Smooth muscle cell (in vitro differentiated cells): ENCODE results near the gene COL20A1. TPM values are rescaled to one million over a fixed set of nuclear protein-coding genes. Genes with fewer than 3 reads are reported as not detected.

Experiments
- DNase-seq: peaks from one replicate; lab custom pipeline; 2025; ENCODE audit not compliant: unreplicated experiment; lab: John Stamatoyannopoulos, UW
- H2AFZ ChIP-seq: fragments of 200-600 bp; sonication (generic); 2 replicates; pipeline ENCODE4 v1.6.0; 2016; ENCODE audit warnings: antibody characterized with exemption, low read depth, mild to moderate bottlenecking
- H3F3A ChIP-seq: fragments of 200-600 bp; sonication (generic); 2 replicates; pipeline ENCODE4 v1.6.0; 2017; ENCODE audit warnings: antibody characterized with exemption, low read depth
- H3K27ac ChIP-seq: fragments of 200-600 bp; sonication (generic); 2 replicates; pipeline ENCODE4 v1.5.1; 2016; ENCODE audit warnings: low read depth, mild to moderate bottlenecking
- H3K27me3 ChIP-seq: fragments of 200-600 bp; sonication (generic); 2 replicates; pipeline ENCODE4 v1.6.1; 2016; ENCODE audit warnings: low read depth, mild to moderate bottlenecking
- H3K36me3 ChIP-seq: fragments of 200-600 bp; sonication (generic); 2 replicates; pipeline ENCODE4 v1.5.1; 2016; ENCODE audit warnings: low read depth
- H3K4me1 ChIP-seq: fragments of 200-600 bp; sonication (generic); 2 replicates; pipeline ENCODE4 v1.5.1; 2016; ENCODE audit warnings: low read depth
- H3K4me2 ChIP-seq: fragments of 200-600 bp; sonication (generic); 2 replicates; pipeline ENCODE4 v1.6.0; 2016; ENCODE audit warnings: mild to moderate bottlenecking
- H3K4me3 ChIP-seq: fragments of 200-600 bp; sonication (generic); 2 replicates; pipeline ENCODE4 v1.5.1; 2016; ENCODE audit warnings: mild to moderate bottlenecking
- H3K79me2 ChIP-seq: fragments of 200-600 bp; sonication (generic); 2 replicates; pipeline ENCODE4 v1.6.0; 2016; ENCODE audit warnings: low read depth, mild to moderate bottlenecking
- H3K9ac ChIP-seq: fragments of 200-600 bp; sonication (generic); 2 replicates; pipeline ENCODE4 v1.6.0; 2016; ENCODE audit warnings: low read depth
- H3K9me3 ChIP-seq: fragments of 200-600 bp; sonication (generic); replicated peaks from 2 replicates; pipeline ENCODE4 v1.5.1; 2016; ENCODE audit warnings: low read depth
- H4K20me1 ChIP-seq: fragments of 200-600 bp; sonication (generic); 2 replicates; pipeline ENCODE4 v1.6.0; 2016; ENCODE audit warnings: low read depth
- CTCF ChIP-seq: fragments of 200-600 bp; sonication (generic); IDR thresholded peaks from 2 replicates; pipeline ENCODE4 v1.5.1; 2017; ENCODE audit warnings: borderline replicate concordance, mild to moderate bottlenecking, antibody characterized with exemption; ENCODE audit not compliant: insufficient read depth, poor library complexity, severe bottlenecking
- WGBS: methylation state at CpG from one replicate; pipeline ENCODE4 v1.1.7; 2016; ENCODE audit warnings: low lambda C conversion rate; 5-methylcytosine and 5-hydroxymethylcytosine counted together
- polyA plus RNA-seq: library from polyadenylated mRNA; unstranded; fragments of >200 nt; fragmentation: Nextera tagmentation; extraction: Ambion mirVana; gene quantifications from 2 replicates; pipeline ENCODE4 v1.2.1, GENCODE V29; 2016
- total RNA-seq: library from RNA; depleted of rRNA; stranded (reverse); fragments of >200 nt; gene quantifications from 2 replicates; pipeline ENCODE4 v1.2.3, GENCODE V29; 2014

Gene COL20A1
- total and polyA plus RNA-seq, 2 experiments from 2014 or later = 0.23 to 0.36 TPM

- 71% methylated on average over 16 of the region's 16 CpGs for WGBS
- H3K79me2 ChIP-seq = no peaks in the 10 kb centered on the region
- no peak overlapping the region for H3K4me3 ChIP-seq
- no peaks in the 10 kb centered on the region for H3K9me3 ChIP-seq
- no peak overlapping the region for H3K27ac ChIP-seq
- H3F3A ChIP-seq = no peaks in the 10 kb centered on the region
- no peak for TF ChIP-seq CTCF
- no peak for DNase-seq
- H3K4me2 ChIP-seq = no peak overlapping the region
- H3K9ac ChIP-seq = no peak overlapping the region
- no peaks in the 10 kb centered on the region for H3K36me3 ChIP-seq
- H3K27me3 ChIP-seq = peaks cover 49% of the 10 kb centered on the region
- no peaks in the 10 kb centered on the region for H4K20me1 ChIP-seq
- H2AFZ ChIP-seq = no peak overlapping the region
- H3K4me1 ChIP-seq = peaks cover 14% of the 10 kb centered on the region
Measured at GRCh38 chr20:63362436-63363009, 69.5 kb downstream of the COL20A1 start.

- DNase-seq = no peak
- H3K4me1 ChIP-seq = peaks cover 14% of the 10 kb centered on the region
- H3F3A ChIP-seq = no peaks in the 10 kb centered on the region
- H3K9ac ChIP-seq = no peak overlapping the region
- H3K9me3 ChIP-seq = no peaks in the 10 kb centered on the region
- H4K20me1 ChIP-seq = no peaks in the 10 kb centered on the region
- no peak overlapping the region for H3K4me2 ChIP-seq
- H3K79me2 ChIP-seq = no peaks in the 10 kb centered on the region
- TF ChIP-seq CTCF = no peak
- no peak overlapping the region for H3K27ac ChIP-seq
- no peaks in the 10 kb centered on the region for H3K36me3 ChIP-seq
- H2AFZ ChIP-seq = no peak overlapping the region
- H3K27me3 ChIP-seq = peaks cover 48% of the 10 kb centered on the region
- H3K4me3 ChIP-seq = no peak overlapping the region
- 83% methylated on average over 23 of the region's 23 CpGs for WGBS
Measured at GRCh38 chr20:63363013-63363957, 70.3 kb downstream of the COL20A1 start.

DNA sequence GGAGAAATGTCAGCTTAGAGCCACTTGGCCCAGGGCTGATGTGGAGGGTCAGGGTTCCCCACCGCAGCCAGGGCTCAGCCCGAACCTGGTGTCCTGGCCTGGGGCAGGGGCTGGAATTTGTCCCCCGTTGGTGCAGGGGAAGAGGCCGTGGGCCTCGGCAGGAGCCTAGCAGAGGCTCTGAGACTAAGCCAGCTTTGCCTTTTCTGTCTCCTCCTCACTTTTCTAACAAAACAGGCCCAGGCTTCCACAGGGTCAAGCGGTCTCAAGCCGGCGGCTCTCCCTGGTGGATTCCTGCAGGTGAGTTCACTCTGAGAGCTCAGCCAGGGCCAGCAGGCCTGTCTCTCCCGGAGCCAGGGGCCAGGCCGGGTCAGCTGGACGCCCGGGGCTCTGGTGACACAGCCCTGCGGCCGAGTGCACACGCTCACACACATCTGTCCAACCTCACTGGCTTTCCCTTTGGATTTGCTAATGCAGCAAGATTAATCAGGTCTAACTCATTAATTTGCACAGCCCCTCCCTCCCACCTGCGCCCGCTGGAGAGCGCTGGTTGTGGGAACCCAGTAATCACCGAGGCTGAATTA, 71.1 kb downstream of the COL20A1 start:
- Histone ChIP-seq H3K27ac (no peak overlapping the region), H2AFZ (no peak overlapping the region), H3K27me3 (peaks cover 42% of the 10 kb centered on the region)

More for the DNA sequence above, 71.1 kb downstream of the COL20A1 start:
- Histone ChIP-seq H3K9me3 (no peaks in the 10 kb centered on the region), H3K36me3 (no peaks in the 10 kb centered on the region), H3K9ac (no peak overlapping the region), H3K4me2 (no peak overlapping the region), H3K79me2 (no peaks in the 10 kb centered on the region), H4K20me1 (no peaks in the 10 kb centered on the region), H3F3A (no peaks in the 10 kb centered on the region), H3K4me3 (no peak overlapping the region), H3K4me1 (peaks cover 14% of the 10 kb centered on the region)
- TF ChIP-seq CTCF = no peak
- DNase-seq = no peak
- WGBS = 93% methylated on average over 19 of the region's 19 CpGs
